MV-4-11 (cell line): ENCODE data around the gene CLTB.
"Not testable (repeated sequence)": the region's sequence is repeated elsewhere in the genome, so short reads cannot be mapped to it uniquely, and the experiment has no call there.

Experiments used
- DNase-seq: peaks from one replicate; lab custom pipeline; 2025; lab: John Stamatoyannopoulos, UW

The CLTB gene

GRCh38 chr5:176415952-176416924 lies at the start of gene CLTB:
CLTB (minus strand) TSS chr5:176416539; CDS start chr5:176416363, 176 bp downstream.
- peak; percentile 76 for DNase-seq

- no peak for DNase-seq
These were observed 46.9 kb upstream of the CLTB start for GRCh38 chr5:176463113-176463764.

- DNase-seq, result no peak
These were observed 45.0 kb upstream of the CLTB start for GRCh38 chr5:176461349-176461748.

- DNase-seq, result no peak
These were observed 42.7 kb upstream of the CLTB start for GRCh38 chr5:176458904-176459561.

- DNase-seq, result no peak
These were observed 38.5 kb upstream of the CLTB start for GRCh38 chr5:176454724-176455394.

- DNase-seq, result no peak
These were observed 33.7 kb upstream of the CLTB start for GRCh38 chr5:176450077-176450476.

GRCh38 chr5:176447978-176448608 lies 31.8 kb upstream of the CLTB start, which contains the start of gene FAF2:
FAF2 (plus strand) TSS chr5:176448385; CDS start chr5:176448408, 23 bp downstream.
- DNase-seq, result peak; percentile 99

GRCh38 chr5:176447591-176447977 lies 31.2 kb upstream of the CLTB start:
- DNase-seq, result no peak

- no peak for DNase-seq
These were observed 30.7 kb upstream of the CLTB start for GRCh38 chr5:176446884-176447590.

GRCh38 chr5:176446028-176446665 lies 29.8 kb upstream of the CLTB start:
- DNase-seq, result peak; percentile 42

- no peak for DNase-seq
These were observed 28.4 kb upstream of the CLTB start for GRCh38 chr5:176444742-176445141.

- not testable (repeated sequence) for DNase-seq
These were observed 26.6 kb upstream of the CLTB start for GRCh38 chr5:176442911-176443310.

- peak; percentile 25 for DNase-seq
These were observed 25.6 kb upstream of the CLTB start for GRCh38 chr5:176441921-176442323.

- no peak for DNase-seq
These were observed 24.8 kb upstream of the CLTB start for GRCh38 chr5:176440927-176441706.

GRCh38 chr5:176438959-176439757 lies 22.8 kb upstream of the CLTB start:
- peak; percentile 84 for DNase-seq

GRCh38 chr5:176436656-176437055 lies 20.3 kb upstream of the CLTB start:
- DNase-seq, result peak; percentile 77

GRCh38 chr5:176432707-176433106 lies 16.4 kb upstream of the CLTB start:
- DNase-seq, result no peak

- DNase-seq, result peak; percentile 35
These were observed 13.6 kb upstream of the CLTB start for GRCh38 chr5:176429972-176430371.

GRCh38 chr5:176427971-176428370 lies 11.6 kb upstream of the CLTB start:
- DNase-seq, result peak; percentile 19
